SU-DHL-6 (cell line): ENCODE data around the gene HCFC1.

ENCODE experiments used
- H2AFZ ChIP-seq: fragments of 200-600 bp; sonication (generic); 2 replicates; pipeline ENCODE4 v1.6.1; 2014; ENCODE audit warnings: low read depth, mild to moderate bottlenecking, moderate library complexity, mixed read lengths, antibody characterized with exemption, low read length; ENCODE audit not compliant: severe bottlenecking
- H3F3A ChIP-seq: fragments of 200-600 bp; shearing (Covaris generic); 2 replicates; pipeline ENCODE4 v1.6.0; 2016; ENCODE audit warnings: antibody characterized with exemption, mild to moderate bottlenecking; ENCODE audit not compliant: insufficient read depth
- H3K27ac ChIP-seq: fragments of 200-600 bp; sonication (generic); 2 replicates; pipeline ENCODE4 v1.5.1; 2016; ENCODE audit warnings: low read depth, mild to moderate bottlenecking, low read length, moderate library complexity, mixed read lengths
- H3K27me3 ChIP-seq: fragments of 200-600 bp; sonication (generic), shearing (Covaris generic); 2 replicates; pipeline ENCODE4 v1.6.0; 2014; ENCODE audit warnings: mild to moderate bottlenecking, low read length
- H3K36me3 ChIP-seq: fragments of 200-600 bp; sonication (generic); 2 replicates; pipeline ENCODE4 v1.6.1; 2014; ENCODE audit warnings: mild to moderate bottlenecking, low read length, mixed read lengths
- H3K4me2 ChIP-seq: fragments of 300-600, 200-600 bp; shearing (Covaris generic), sonication (generic); 2 replicates; pipeline ENCODE4 v1.6.0; 2014; ENCODE audit warnings: low read length, low read depth, mild to moderate bottlenecking; ENCODE audit not compliant: poor library complexity, severe bottlenecking
- H3K4me3 ChIP-seq: fragments of 200-600 bp; sonication (generic); 2 replicates; pipeline ENCODE4 v1.5.1; 2014; ENCODE audit warnings: antibody characterized with exemption, low read length, mild to moderate bottlenecking, mixed read lengths; ENCODE audit not compliant: insufficient read depth, poor library complexity, severe bottlenecking
- H3K79me2 ChIP-seq: fragments of 200-600 bp; sonication (generic); 2 replicates; pipeline ENCODE4 v1.6.1; 2014; ENCODE audit warnings: mild to moderate bottlenecking, low read length, moderate library complexity; ENCODE audit not compliant: insufficient read depth
- H3K9ac ChIP-seq: fragments of 200-600 bp; sonication (generic); 2 replicates; pipeline ENCODE4 v1.7.0; 2014; ENCODE audit warnings: mild to moderate bottlenecking, low read length
- H3K9me2 ChIP-seq: fragments of 200-600 bp; sonication (generic); replicated peaks from 2 replicates; pipeline ENCODE4 v1.6.1; 2014; ENCODE audit warnings: low read length; ENCODE audit not compliant: insufficient read depth
- H3K9me3 ChIP-seq: fragments of 200-600 bp; sonication (generic); 2 replicates; pipeline ENCODE4 v1.6.1; 2014; ENCODE audit warnings: low read length, mixed read lengths; ENCODE audit not compliant: insufficient read depth
- H4K20me1 ChIP-seq: fragments of 200-600 bp; sonication (generic); 2 replicates; pipeline ENCODE4 v1.6.1; 2014; ENCODE audit warnings: low read depth, mild to moderate bottlenecking, antibody characterized with exemption, low read length, moderate library complexity, mixed read lengths
- CTCF ChIP-seq: fragments of 200-600 bp; sonication (generic); IDR thresholded peaks from one replicate; pipeline ENCODE4 v1.5.1; 2017; ENCODE audit warnings: antibody characterized with exemption, mild to moderate bottlenecking, low read length, moderate library complexity; ENCODE audit not compliant: insufficient read depth, poor library complexity, severe bottlenecking
- EZH2phosphoT487 ChIP-seq: fragments of 200-600 bp; sonication (generic), shearing (Covaris generic); conservative IDR thresholded peaks from 2 replicates; pipeline ENCODE4 v1.6.1; 2018; ENCODE audit warnings: mild to moderate bottlenecking, antibody characterized with exemption, low read length, moderate library complexity, mixed read lengths

HCFC1 gene

GRCh38 chrX:153971450-153972367 lies at the start of gene HCFC1:
HCFC1 (minus strand) TSS chrX:153971818; CDS start chrX:153970840, 978 bp downstream.
- TF ChIP-seq CTCF: no peak
- no peak for TF ChIP-seq EZH2phosphoT487
- Histone ChIP-seq H3K36me3 (0 out of 2 replicates have a peak, but pooled peaks cover 4% of the 10 kb centered on the region), H3K79me2 (peaks cover 48% of the 10 kb centered on the region), H3F3A (peaks cover 4% of the 10 kb centered on the region; the same call in 1 of the 2 replicates), H3K27ac (peak within 1 kb of the TSS; percentile 99), H3K27me3 (no peaks in the 10 kb centered on the region), H2AFZ (no peak within 1 kb of the TSS), H3K9ac (peak within 1 kb of the TSS; percentile 100), H3K4me3 (peak within 1 kb of the TSS; percentile 96), H4K20me1 (peaks cover 12% of the 10 kb centered on the region), H3K9me2 (no peaks in the 10 kb centered on the region), H3K4me2 (peak within 1 kb of the TSS; percentile 96), H3K9me3 (no peaks in the 10 kb centered on the region)

GRCh38 chrX:154021131-154021611 lies 49.6 kb upstream of the HCFC1 start:
- Histone ChIP-seq H3K4me3 (peak overlapping the region; percentile 30), H3K79me2 (peaks cover 15% of the 10 kb centered on the region; the same call in 1 of the 2 replicates), H3K9me3 (no peaks in the 10 kb centered on the region), H3K4me2 (peak overlapping the region; percentile 55), H2AFZ (no peak overlapping the region), H3K36me3 (no peaks in the 10 kb centered on the region), H3K9ac (peak overlapping the region; percentile 91), H3K27me3 (no peaks in the 10 kb centered on the region), H3K27ac (peak overlapping the region; percentile 63), H4K20me1 (no peaks in the 10 kb centered on the region), H3K9me2 (no peaks in the 10 kb centered on the region), H3F3A (peaks cover 7% of the 10 kb centered on the region)
- no peak for TF ChIP-seq CTCF
- TF ChIP-seq EZH2phosphoT487: no peak

- peaks cover 7% of the 10 kb centered on the region for H3F3A ChIP-seq
- peak overlapping the region; percentile 55 for H3K4me2 ChIP-seq
- TF ChIP-seq EZH2phosphoT487 (no peak), CTCF (no peak)
- H3K9ac ChIP-seq: peak overlapping the region; percentile 91
- H3K27ac ChIP-seq: peak overlapping the region; percentile 63
- H3K27me3 ChIP-seq: no peaks in the 10 kb centered on the region
- H3K9me2 ChIP-seq: no peaks in the 10 kb centered on the region
- H3K9me3 ChIP-seq: no peaks in the 10 kb centered on the region
- no peak overlapping the region for H2AFZ ChIP-seq
- peaks cover 15% of the 10 kb centered on the region; the same call in 1 of the 2 replicates for H3K79me2 ChIP-seq
- H3K36me3 ChIP-seq: no peaks in the 10 kb centered on the region
- peak overlapping the region; percentile 51 for H3K4me3 ChIP-seq
- no peaks in the 10 kb centered on the region for H4K20me1 ChIP-seq
Observed at GRCh38 chrX:154020536-154021115, 49.0 kb upstream of the HCFC1 start.
